GM12892 (cell line): ENCODE data around the gene SUN3.

Experiments used
- POLR2A ChIP-seq: IDR thresholded peaks from 2 replicates; pipeline ENCODE4 v1.6.1; 2011; ENCODE audit warnings: low read depth, low read length, control low read depth
- POLR2AphosphoS5 ChIP-seq: IDR thresholded peaks from 2 replicates; pipeline ENCODE4 v1.6.1; 2011; ENCODE audit warnings: low read depth, low read length, control low read depth
- TAF1 ChIP-seq: IDR thresholded peaks from 2 replicates; pipeline ENCODE4 v1.6.1; 2011; ENCODE audit warnings: low read depth, mild to moderate bottlenecking, control low read depth, low read length, borderline replicate concordance

- TF ChIP-seq POLR2AphosphoS5 (no peak), TAF1 (no peak), POLR2A (no peak)
Observed at GRCh38 chr7:48052748-48053147, 23.8 kb upstream of the SUN3 start.
